NCI-H82 treated with DMSO at 0.1 percent for 48 hours (cell line): ENCODE data around the gene NUDT4.
"Not testable (repeated sequence)": the region's sequence is repeated elsewhere in the genome, so short reads cannot be mapped to it uniquely, and the experiment has no call there.

Experiments used
- DNase-seq: peaks from one replicate; lab custom pipeline; 2025; ENCODE audit not compliant: unreplicated experiment; lab: John Stamatoyannopoulos, UW

Gene NUDT4

DNA sequence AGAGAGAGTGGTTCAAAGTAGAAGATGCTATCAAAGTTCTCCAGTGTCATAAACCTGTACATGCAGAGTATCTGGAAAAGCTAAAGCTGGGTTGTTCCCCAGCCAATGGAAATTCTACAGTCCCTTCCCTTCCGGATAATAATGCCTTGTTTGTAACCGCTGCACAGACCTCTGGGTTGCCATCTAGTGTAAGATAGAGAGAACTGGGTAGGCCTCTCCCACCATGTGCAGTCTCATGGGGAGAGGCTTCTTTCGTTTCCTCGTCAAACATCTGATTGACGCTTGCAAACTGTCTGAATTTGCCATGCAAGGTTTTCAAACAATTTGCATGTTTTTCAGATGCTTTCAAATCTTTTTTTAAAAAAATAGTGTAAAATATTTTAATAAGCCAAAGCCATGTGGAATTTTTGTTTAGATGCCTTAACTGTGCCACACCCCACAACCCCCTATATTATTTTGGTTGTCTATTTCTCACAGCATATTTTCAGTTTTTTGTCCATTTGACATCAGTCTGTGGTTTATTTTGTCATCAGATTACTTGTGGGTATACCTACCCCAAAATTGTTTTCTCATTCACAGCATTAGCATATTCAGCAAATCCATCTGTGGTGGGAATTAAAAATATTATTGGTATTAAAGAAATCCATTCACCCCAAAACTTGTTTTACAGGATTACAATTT lies 21.6 kb downstream of the NUDT4 start:
- DNase-seq: not testable (repeated sequence)

DNA sequence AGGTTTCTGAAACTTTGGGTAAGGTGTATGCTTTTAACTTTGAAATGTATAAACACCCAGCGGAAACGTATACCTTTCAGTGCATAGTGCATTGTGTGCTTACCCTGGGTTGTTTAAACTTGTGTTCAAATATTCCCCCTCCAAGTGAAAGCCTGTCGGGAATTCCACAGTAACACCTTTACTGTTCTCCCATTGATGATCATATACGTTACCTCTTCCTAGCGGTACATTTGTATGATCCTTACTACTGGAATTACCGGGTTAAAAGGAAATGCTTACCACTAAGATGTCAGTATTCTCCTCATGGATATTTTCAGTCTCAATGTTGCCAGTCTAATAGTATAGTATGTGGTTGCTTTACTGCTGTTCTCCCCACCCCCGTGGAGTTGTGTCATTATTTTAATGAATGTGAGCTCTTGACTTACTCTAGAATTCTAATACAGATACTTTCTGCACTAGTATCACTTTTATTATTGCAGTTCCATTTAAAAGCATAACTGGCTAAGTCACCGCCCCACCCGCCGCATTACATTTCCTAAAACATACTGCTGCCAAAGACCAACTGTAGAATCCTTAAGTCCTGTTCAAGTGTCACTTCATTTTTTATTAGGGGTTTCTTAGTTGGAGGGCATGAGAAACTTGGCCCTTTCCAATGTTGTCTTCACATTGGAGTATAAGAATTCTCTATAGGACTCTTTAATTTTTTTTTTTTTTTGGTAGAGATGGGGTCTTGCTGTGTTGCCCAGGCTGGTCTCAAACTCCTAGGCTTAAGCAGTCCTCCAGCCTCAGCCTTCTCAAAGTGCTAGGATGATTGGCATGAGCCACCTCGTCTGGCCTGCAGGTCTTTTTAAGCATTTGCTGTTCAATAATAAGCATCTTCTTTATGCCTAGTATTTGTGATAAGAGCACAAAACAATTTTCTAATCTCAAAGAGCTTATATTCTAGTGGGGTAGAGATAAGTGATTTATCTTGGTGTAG lies 24.9 kb downstream of the NUDT4 start:
- no peak for DNase-seq

- DNase-seq: no peak
These were observed 26.5 kb downstream of the NUDT4 start for GRCh38 chr12:93403988-93404803.

DNA sequence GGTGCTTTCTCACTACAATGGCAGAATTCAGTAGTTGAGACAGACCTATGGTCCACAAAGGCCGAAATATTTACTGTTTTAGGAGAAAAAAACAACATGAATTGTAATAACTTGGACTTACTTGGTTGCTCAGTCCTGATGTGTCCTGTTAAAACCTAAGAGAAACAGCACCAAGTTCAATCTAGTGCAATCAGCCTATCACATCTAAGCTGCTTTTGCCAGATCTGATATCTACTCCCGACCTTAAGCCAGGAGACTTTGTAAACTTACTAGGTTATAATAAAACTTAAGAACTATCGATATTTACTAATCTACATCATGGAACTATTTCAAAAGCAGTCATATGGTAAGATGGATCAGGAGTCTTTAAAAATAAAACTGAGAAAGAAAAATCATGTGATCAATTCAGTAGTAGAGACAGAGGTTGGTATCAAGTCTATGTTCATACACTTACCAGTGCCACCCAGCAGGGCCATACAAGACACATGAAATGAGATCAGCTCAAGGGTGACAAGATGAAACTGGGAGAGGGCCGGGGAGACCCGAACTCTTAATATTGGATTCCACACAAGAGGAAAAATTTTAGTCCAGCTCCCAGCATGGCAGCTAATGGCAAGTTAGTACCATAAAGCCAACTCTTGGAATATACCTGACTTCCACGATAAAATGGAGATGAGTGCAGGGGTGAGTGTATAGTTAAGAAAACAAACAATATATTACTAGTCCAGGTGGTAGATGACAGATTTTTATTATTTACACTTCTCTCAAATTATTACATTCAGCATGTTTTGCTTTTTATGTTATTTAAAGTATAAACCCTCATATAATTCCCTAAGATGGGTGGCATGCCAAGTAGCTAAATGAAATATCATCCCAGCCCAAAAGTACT lies 27.5 kb downstream of the NUDT4 start:
- DNase-seq: peak; percentile 25

GRCh38 chr12:93407054-93407962 lies 29.6 kb downstream of the NUDT4 start:
- DNase-seq: no peak

DNA sequence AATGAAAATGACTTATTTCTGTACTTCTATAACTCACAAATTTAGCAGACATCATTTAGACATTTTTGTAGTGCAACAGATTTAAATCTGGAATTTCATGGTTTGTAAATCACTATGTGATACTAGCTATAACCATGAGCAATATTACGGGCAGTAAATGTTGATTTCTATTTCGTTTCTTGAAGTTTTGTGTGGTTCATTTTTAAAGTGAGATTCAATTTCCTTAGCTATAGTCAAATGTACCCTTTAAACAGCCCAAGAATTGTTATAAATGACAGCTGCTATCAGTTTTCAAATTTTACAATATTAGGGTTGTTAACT lies 30.2 kb downstream of the NUDT4 start:
- DNase-seq: no peak

DNA sequence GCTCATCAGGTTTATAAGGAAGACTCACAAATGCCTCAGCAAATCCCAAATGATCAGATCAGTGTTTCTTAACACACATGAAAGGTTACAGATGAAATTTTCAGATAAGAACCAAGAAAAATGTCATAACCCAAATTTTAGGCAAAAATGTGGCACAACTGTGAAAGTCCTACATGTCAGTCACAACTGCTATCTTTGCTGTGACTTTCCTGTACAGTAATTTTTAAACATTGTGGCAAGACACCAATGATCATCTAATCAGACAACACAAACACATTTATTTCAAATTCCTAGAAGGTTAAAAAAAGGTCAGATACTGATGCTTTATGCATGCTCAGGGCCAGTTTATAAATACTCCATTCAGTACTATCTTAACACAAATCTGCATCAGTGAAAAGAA lies 31.1 kb downstream of the NUDT4 start:
- no peak for DNase-seq

GRCh38 chr12:93409343-93410187 lies 31.8 kb downstream of the NUDT4 start:
- DNase-seq: not testable (repeated sequence)

DNA sequence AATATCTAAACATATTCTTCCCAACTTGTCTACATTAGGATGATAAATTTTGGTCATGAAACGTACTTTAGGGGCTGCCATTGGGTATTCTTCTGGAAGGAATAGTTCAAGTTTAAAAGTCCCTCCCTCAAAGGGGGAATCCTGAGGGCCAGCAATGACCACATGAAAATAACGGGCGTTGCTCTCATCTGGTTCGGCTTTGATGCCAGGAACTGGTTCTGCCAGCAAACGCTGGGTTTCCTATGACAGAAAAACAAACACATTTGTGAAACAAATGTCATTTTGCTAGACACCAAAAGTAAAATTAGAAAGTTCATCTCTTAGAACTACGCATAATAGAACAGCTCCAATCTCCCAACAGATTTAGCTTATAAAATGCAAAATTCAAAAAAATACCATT lies 33.3 kb downstream of the NUDT4 start:
- DNase-seq: not testable (repeated sequence)

DNA sequence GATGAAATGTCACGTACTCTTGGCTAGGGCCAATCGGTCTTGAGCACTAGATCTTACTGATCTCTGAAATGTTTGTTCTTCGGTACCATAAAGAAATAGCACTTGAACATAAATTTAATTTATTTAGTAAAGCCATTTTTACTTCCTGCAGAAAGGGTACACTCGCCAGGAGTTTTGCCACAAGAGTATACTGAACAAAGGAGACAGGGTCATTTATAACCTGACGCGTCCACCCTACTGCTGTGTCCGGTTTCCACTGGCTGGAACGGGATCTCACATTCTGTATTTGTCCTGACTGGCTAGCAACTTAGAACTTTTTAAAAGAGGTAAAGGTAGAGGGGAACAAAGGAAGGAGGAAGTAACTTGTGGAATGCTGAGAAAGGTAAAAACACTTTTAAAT lies 34.7 kb downstream of the NUDT4 start:
- DNase-seq: not testable (repeated sequence)

GRCh38 chr12:93413064-93413463 lies 35.3 kb downstream of the NUDT4 start:
- DNase-seq: no peak

GRCh38 chr12:93415723-93416464 lies 38.2 kb downstream of the NUDT4 start:
- no peak for DNase-seq

DNA sequence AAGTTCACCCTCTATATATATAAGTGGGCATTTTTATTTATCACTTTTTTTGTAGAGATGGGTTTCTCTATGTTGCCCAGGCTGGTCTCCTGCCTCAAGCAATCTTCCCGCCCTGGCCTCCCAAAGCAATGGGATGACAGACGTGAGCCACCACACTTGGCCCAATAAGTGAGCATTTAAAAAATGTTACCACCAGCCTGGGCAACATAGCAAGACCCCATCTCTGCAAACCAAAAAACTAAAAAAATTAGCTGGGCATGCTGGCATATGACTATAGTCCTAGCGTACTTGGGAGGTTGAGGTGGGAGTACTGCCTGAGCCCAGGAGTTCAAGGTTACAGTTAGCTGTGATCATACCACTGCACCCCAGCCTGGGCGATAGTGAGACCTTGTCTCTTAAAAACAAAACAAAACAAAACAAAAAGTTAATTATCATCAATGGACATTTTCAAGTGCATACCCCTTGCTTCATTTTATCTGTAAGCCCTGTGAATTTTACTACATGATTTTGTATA lies 40.3 kb downstream of the NUDT4 start:
- DNase-seq: no peak

DNA sequence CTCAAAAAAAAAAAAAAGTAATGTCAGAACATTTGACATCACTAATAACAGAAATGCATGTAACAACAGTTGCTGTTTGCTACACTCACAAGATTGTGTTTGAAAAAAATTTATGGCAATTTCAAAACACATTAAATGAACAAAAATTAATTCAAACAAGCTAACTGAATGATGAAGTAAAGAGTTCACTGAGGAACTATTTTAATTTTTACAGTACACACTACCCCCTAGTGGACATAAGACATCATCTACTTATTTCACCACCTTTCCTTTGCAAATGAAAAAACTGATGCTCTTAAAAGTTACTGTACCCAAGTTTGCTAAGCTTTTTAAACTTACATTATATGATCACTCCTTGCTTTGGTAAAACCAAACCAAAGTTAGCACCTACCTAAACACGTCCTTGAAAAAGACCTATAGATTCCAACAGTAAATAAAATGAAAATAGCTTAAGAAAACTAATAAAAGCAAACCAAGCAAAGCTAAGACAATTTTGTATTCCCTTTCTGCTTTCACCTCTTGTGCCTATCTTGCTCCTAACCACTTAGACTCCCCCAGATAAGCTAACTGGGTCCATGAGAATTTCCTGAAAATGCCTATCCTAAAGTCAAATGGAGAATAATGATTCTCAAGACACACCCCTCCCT lies 41.8 kb downstream of the NUDT4 start:
- peak; percentile 41 for DNase-seq

- DNase-seq: no peak
These were observed 44.3 kb downstream of the NUDT4 start for GRCh38 chr12:93422050-93422449.

GRCh38 chr12:93425736-93426411 lies 48.1 kb downstream of the NUDT4 start:
- no peak for DNase-seq

- no peak for DNase-seq
These were observed 48.7 kb downstream of the NUDT4 start for GRCh38 chr12:93426412-93426805.
